Vagina (tissue), 2 donors: ENCODE results near the gene AZU1. TPM values are rescaled to one million over a fixed set of nuclear protein-coding genes. Genes with fewer than 3 reads are reported as not detected.
A peak's percentile ranks its signal among the peaks of the same experiment; 100 is the strongest.

Experiments
- DNase-seq, 2 donors: peaks; one replicate each; pipeline ENCODE4 v3.0.0-alpha.2; 2017; ENCODE audit errors: extremely low spot score in 2 of 2
- H3K27ac ChIP-seq: fragments of 200-600 bp; sonication (generic); one replicate; pipeline ENCODE4 v1.5.1; 2019
- H3K27me3 ChIP-seq: fragments of 200-600 bp; sonication (generic); one replicate; pipeline ENCODE4 v1.5.1; 2019
- H3K36me3 ChIP-seq, 2 donors: fragments of 200-600 bp; sonication (generic); one replicate each; pipeline ENCODE4 v1.5.1; 2017 to 2019
- H3K4me1 ChIP-seq: fragments of 200-600 bp; sonication (generic); one replicate; pipeline ENCODE4 v1.5.1; 2019
- H3K4me3 ChIP-seq, 2 donors: fragments of 200-600 bp; sonication (generic); 1 replicate in 1 of 2; 2 replicates in 1 of 2; pipeline ENCODE4 v1.5.1; 2016 to 2019
- H3K9me3 ChIP-seq: fragments of 200-600 bp; sonication (generic); one replicate; pipeline ENCODE4 v1.5.1; 2019
- POLR2A ChIP-seq, 2 donors: fragments of 450-650 bp; IDR thresholded peaks; one replicate each; pipeline ENCODE4 v1.6.1; 2017; ENCODE audit warnings: antibody characterized with exemption in 2 of 2, mild to moderate bottlenecking in 2 of 2, moderate library complexity in 2 of 2
- POLR2AphosphoS5 ChIP-seq, 2 donors: sonication (generic); formaldehyde crosslinking; IDR thresholded peaks; one replicate each; pipeline ENCODE4 v1.9.0; 2017; ENCODE audit warnings: antibody characterized with exemption in 2 of 2, mild to moderate bottlenecking in 2 of 2, low read depth in 1 of 2; ENCODE audit not compliant: insufficient read depth in 1 of 2
- intact Hi-C: fragments of 100-400 bp; cut with DNase I; formaldehyde crosslinking; loops from one replicate; pipeline ENCODE4 v1.15.1; 2023
- total RNA-seq: library from RNA; depleted of rRNA; stranded (reverse); fragments of >200 nt; gene quantifications from one replicate; pipeline ENCODE4 v1.2.3, GENCODE V29; 2016
- TF ChIP-seq, protein P1 (sequence below), 3 experiments: fragments of 450-650 bp in 2 of 3; fragments of 200-600 bp in 1 of 3; sonication (generic) in 1 of 3; IDR thresholded peaks; one replicate each; pipeline ENCODE4 v1.5.1; 2017 to 2019; ENCODE audit warnings: antibody characterized with exemption in 3 of 3, mild to moderate bottlenecking in 2 of 3, moderate library complexity in 2 of 3

The AZU1 gene
- total RNA-seq, 1 donor from 2014 or later, result not detected

GRCh38 chr19:870314-870713 lies 42.7 kb downstream of the AZU1 start:
- Histone ChIP-seq H3K27ac (peak overlapping the region; percentile 87), H3K27me3 (no peaks in the 10 kb centered on the region), H3K36me3 (peaks cover 0 to 26% of the 10 kb centered on the region in 2 donors), H3K4me3 (no peak overlapping the region), H3K4me1 (peaks cover 46% of the 10 kb centered on the region), H3K9me3 (no peaks in the 10 kb centered on the region)
- TF ChIP-seq POLR2AphosphoS5 (IDR thresholded peaks at IDR 0.05; ENCODE audit: insufficient read depth in 1 of 2, low read depth in 1 of 2), result no peak
- no peak for TF ChIP-seq POLR2A (IDR thresholded peaks at IDR 0.05)
- TF ChIP-seq, protein P1, sequence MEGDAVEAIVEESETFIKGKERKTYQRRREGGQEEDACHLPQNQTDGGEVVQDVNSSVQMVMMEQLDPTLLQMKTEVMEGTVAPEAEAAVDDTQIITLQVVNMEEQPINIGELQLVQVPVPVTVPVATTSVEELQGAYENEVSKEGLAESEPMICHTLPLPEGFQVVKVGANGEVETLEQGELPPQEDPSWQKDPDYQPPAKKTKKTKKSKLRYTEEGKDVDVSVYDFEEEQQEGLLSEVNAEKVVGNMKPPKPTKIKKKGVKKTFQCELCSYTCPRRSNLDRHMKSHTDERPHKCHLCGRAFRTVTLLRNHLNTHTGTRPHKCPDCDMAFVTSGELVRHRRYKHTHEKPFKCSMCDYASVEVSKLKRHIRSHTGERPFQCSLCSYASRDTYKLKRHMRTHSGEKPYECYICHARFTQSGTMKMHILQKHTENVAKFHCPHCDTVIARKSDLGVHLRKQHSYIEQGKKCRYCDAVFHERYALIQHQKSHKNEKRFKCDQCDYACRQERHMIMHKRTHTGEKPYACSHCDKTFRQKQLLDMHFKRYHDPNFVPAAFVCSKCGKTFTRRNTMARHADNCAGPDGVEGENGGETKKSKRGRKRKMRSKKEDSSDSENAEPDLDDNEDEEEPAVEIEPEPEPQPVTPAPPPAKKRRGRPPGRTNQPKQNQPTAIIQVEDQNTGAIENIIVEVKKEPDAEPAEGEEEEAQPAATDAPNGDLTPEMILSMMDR (IDR thresholded peaks at IDR 0.05), result no peak
- no peak for DNase-seq
- intact Hi-C loops, result no loop called here

- Histone ChIP-seq H3K36me3 (peaks cover 0 to 32% of the 10 kb centered on the region in 2 donors), H3K27ac (peak overlapping the region; percentile 87), H3K4me1 (peaks cover 46% of the 10 kb centered on the region), H3K27me3 (no peaks in the 10 kb centered on the region), H3K9me3 (no peaks in the 10 kb centered on the region), H3K4me3 (no peak overlapping the region)
- peak in 1 of 2 donors; percentile 44 for TF ChIP-seq POLR2AphosphoS5 (IDR thresholded peaks at IDR 0.05; ENCODE audit: insufficient read depth in 1 of 2, low read depth in 1 of 2)
- TF ChIP-seq, protein P1 (IDR thresholded peaks at IDR 0.05), result no peak
- no peak for TF ChIP-seq POLR2A (IDR thresholded peaks at IDR 0.05)
- no peak for DNase-seq
- intact Hi-C loops, result no loop called here
These were observed 43.3 kb downstream of the AZU1 start for GRCh38 chr19:870963-871401.

DNA sequence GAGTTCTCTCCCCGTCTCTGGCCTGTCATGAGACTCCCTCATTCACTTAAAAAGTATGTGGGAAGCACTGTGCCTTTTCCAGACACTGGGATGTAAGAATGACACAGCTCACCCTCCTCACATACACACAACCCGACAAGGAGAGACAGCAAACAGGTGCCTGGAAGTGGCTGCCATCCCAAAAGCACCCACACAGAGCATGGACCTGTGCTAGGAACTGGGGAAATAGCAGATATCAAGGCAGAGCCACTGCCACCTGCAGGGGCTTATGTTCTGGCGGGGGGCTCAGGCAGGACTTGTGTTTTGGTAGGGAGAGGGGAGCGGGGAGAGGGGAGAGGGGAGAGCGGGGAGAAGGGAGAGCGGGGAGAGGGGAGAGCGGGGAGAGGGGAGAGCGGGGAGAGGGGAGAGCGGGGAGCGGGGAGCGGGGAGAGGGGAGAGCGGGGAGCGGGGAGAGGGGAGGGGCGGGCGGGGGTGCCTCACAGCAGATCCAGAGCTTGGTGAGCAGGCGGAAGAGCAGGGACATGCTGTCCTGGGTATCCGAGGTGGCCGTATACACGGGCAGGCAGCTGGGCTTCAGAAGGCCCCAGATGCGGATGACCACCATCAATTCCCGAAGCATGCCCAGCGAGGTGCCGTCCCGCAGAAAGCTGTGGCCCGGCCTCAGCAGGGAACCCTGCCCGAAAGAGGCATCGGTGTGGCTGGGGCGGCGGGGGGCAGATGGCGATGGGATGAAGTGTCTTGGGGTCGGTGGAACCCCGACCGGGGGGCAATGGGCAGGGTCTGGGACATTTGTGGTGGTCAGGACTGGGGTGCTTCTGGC lies 44.0 kb downstream of the AZU1 start:
- H3K27me3 ChIP-seq, result no peaks in the 10 kb centered on the region
- peaks cover 46% of the 10 kb centered on the region for H3K4me1 ChIP-seq
- TF ChIP-seq POLR2A (IDR thresholded peaks at IDR 0.05) (no peak), POLR2AphosphoS5 (IDR thresholded peaks at IDR 0.05; ENCODE audit: insufficient read depth in 1 of 2, low read depth in 1 of 2) (no peak)
- TF ChIP-seq, protein P1 (IDR thresholded peaks at IDR 0.05), result no peak
- H3K4me3 ChIP-seq, result no peak overlapping the region
- peaks cover 0 to 35% of the 10 kb centered on the region in 2 donors for H3K36me3 ChIP-seq
- intact Hi-C loops, result no loop called here
- H3K9me3 ChIP-seq, result no peaks in the 10 kb centered on the region
- no peak for DNase-seq
- H3K27ac ChIP-seq, result peak overlapping the region; percentile 87

- Histone ChIP-seq H3K4me1 (peaks cover 44% of the 10 kb centered on the region), H3K27me3 (no peaks in the 10 kb centered on the region), H3K36me3 (peaks cover 0 to 42% of the 10 kb centered on the region in 2 donors), H3K9me3 (no peaks in the 10 kb centered on the region), H3K4me3 (no peak overlapping the region), H3K27ac (peak overlapping the region; percentile 81)
- intact Hi-C loops, result no loop called here
- no peak for DNase-seq
- TF ChIP-seq POLR2AphosphoS5 (IDR thresholded peaks at IDR 0.05; ENCODE audit: insufficient read depth in 1 of 2, low read depth in 1 of 2) (no peak), POLR2A (IDR thresholded peaks at IDR 0.05) (no peak)
- TF ChIP-seq, protein P1 (IDR thresholded peaks at IDR 0.05), result no peak
These were observed 44.8 kb downstream of the AZU1 start for GRCh38 chr19:872266-872951.
